Keratinocyte (primary cell): Measurements from ENCODE around the gene PRKAG2. TPM values are rescaled to one million over a fixed set of nuclear protein-coding genes. Genes with fewer than 3 reads are reported as not detected.

ENCODE experiments used
- DNase-seq: peaks from one replicate; pipeline ENCODE4 v3.0.0-alpha.2; 2011; ENCODE audit warnings: low read depth, missing footprints, low spot score
- FAIRE-seq: peaks from 2 replicates; lab custom pipeline; 2011; peaks lifted over from hg19 to GRCh38; lab: Jason Lieb, UNC
- H2AFZ ChIP-seq: 2 replicates; pipeline ENCODE4 v1.6.0; 2012; ENCODE audit warnings: low read length, control low read depth, inconsistent platforms; ENCODE audit not compliant: control insufficient read depth
- H3K27ac ChIP-seq: 2 replicates; pipeline ENCODE4 v1.5.1; 2011; ENCODE audit warnings: low read length; ENCODE audit not compliant: control insufficient read depth, insufficient read depth
- H3K27me3 ChIP-seq: 3 replicates; pipeline ENCODE4 v1.6.0; 2011; ENCODE audit warnings: low read length; ENCODE audit not compliant: control insufficient read depth, insufficient read depth; ENCODE audit errors: extremely low read depth
- H3K36me3 ChIP-seq, 2 experiments: 2 replicates in 1 of 2; 3 replicates in 1 of 2; pipeline ENCODE4 v1.5.1; 2011; ENCODE audit warnings: low read length in 2 of 2, mild to moderate bottlenecking in 1 of 2; ENCODE audit not compliant: control insufficient read depth in 2 of 2, insufficient read depth in 2 of 2; ENCODE audit errors: extremely low read depth in 1 of 2
- H3K4me1 ChIP-seq: 3 replicates; pipeline ENCODE4 v1.5.1; 2011; ENCODE audit warnings: low read length; ENCODE audit not compliant: control insufficient read depth, insufficient read depth; ENCODE audit errors: extremely low read depth
- H3K4me2 ChIP-seq: 3 replicates; pipeline ENCODE4 v1.6.0; 2011; ENCODE audit warnings: low read depth, low read length; ENCODE audit not compliant: control insufficient read depth, insufficient read depth; ENCODE audit errors: extremely low read depth
- H3K4me3 ChIP-seq, 3 experiments: fragments of 200-600 bp in 1 of 3; sonication (generic) in 1 of 3; 2 replicates in 2 of 3; 3 replicates in 1 of 3; pipeline ENCODE4 v1.5.1; 2011 to 2016; ENCODE audit warnings: low read length in 3 of 3, mild to moderate bottlenecking in 3 of 3, control low read depth in 2 of 3, inconsistent platforms in 1 of 3, low read depth in 1 of 3, mixed read lengths in 1 of 3, mixed run types in 1 of 3, moderate library complexity in 1 of 3; ENCODE audit not compliant: control insufficient read depth in 2 of 3, insufficient read depth in 2 of 3; ENCODE audit errors: extremely low read depth in 1 of 3
- H3K79me2 ChIP-seq: 2 replicates; pipeline ENCODE4 v1.6.0; 2012; ENCODE audit warnings: low read length; ENCODE audit not compliant: control insufficient read depth, insufficient read depth
- H3K9ac ChIP-seq: 3 replicates; pipeline ENCODE4 v1.6.0; 2011; ENCODE audit warnings: low read length; ENCODE audit not compliant: control insufficient read depth, insufficient read depth; ENCODE audit errors: extremely low read depth
- H3K9me1 ChIP-seq: 3 replicates; pipeline ENCODE4 v1.6.0; 2011; ENCODE audit warnings: low read length; ENCODE audit not compliant: control insufficient read depth, insufficient read depth; ENCODE audit errors: extremely low read depth
- H3K9me3 ChIP-seq: 2 replicates; pipeline ENCODE4 v1.5.1; 2012; ENCODE audit warnings: low read depth, low read length; ENCODE audit not compliant: control insufficient read depth
- H4K20me1 ChIP-seq: 3 replicates; pipeline ENCODE4 v1.6.0; 2011; ENCODE audit warnings: low read length; ENCODE audit not compliant: control insufficient read depth, insufficient read depth; ENCODE audit errors: extremely low read depth
- CTCF ChIP-seq, 3 experiments: IDR thresholded peaks in 1 of 3; conservative IDR thresholded peaks in 1 of 3; optimal IDR thresholded peaks in 1 of 3; 2 replicates in 2 of 3; 3 replicates in 1 of 3; pipeline versions ENCODE3 to v1.5.1; 2011; ENCODE audit warnings: low read length in 3 of 3, mild to moderate bottlenecking in 3 of 3, moderate library complexity in 2 of 3, control low read depth in 1 of 3, inconsistent platforms in 1 of 3; ENCODE audit not compliant: insufficient read depth in 2 of 3; ENCODE audit errors: extremely low read depth in 1 of 3
- EZH2 ChIP-seq: IDR thresholded peaks from one replicate; pipeline ENCODE4 v1.6.1; 2012; ENCODE audit warnings: inconsistent platforms, mild to moderate bottlenecking, low read length, moderate library complexity
- dilution Hi-C: fragments of 300-500 bp; cut with MboI; formaldehyde crosslinking; loops from one replicate; pipeline ENCODE4 v1.7.0; 2020; ENCODE audit warnings: low sequenced_read_pairs; ENCODE audit not compliant: extremely low pct_ligation_motif_present
- polyA plus RNA-seq, 5 experiments: library from polyadenylated mRNA; depleted of rRNA in 3 of 5; stranded (reverse) in 3 of 5; stranded (forward) in 1 of 5; unstranded in 1 of 5; fragments of >200 nt; gene quantifications; 1 replicate in 1 of 5; 2 replicates in 3 of 5; 3 replicates in 1 of 5; pipeline versions ENCODE4 v1.2.1 to v1.2.3, GENCODE V29; 2011 to 2012; ENCODE audit warnings: missing spikeins in 2 of 5, low read depth in 1 of 5, low replicate concordance in 1 of 5

Gene PRKAG2
- polyA plus RNA-seq, 1 donor (not counting 4 experiments of a cell fraction or from before 2014, with no cell fraction given) = 39.5 TPM

- TF ChIP-seq EZH2 (no peak), CTCF (optimal IDR thresholded peaks at IDR 0.05 in 1 of 3, IDR thresholded peaks at IDR 0.05 in 1 of 3, conservative IDR thresholded peaks at IDR 0.05 in 1 of 3; ENCODE audit: extremely low read depth in 1 of 3, insufficient read depth in 2 of 3, low read length in 3 of 3) (no peak)
- Histone ChIP-seq H4K20me1 (no peaks in the 10 kb centered on the region), H3K27me3 (no peaks in the 10 kb centered on the region), H3K27ac (peak overlapping the region; percentile 62), H3K79me2 (no peaks in the 10 kb centered on the region), H3K9me3 (no peaks in the 10 kb centered on the region), H3K4me1 (peaks cover 25% of the 10 kb centered on the region), H3K9ac (peak overlapping the region; percentile 58), H3K36me3 (no peaks in the 10 kb centered on the region), H2AFZ (peak overlapping the region; percentile 41), H3K4me3 (peak overlapping the region in 1 of 3 experiments; percentile 7), H3K4me2 (peak overlapping the region; percentile 79), H3K9me1 (no peaks in the 10 kb centered on the region)
- DNase-seq (peak; percentile 81), FAIRE-seq (peak; percentile 91)
- dilution Hi-C loops = no loop called here
These were observed 180.9 kb downstream of the PRKAG2 start for GRCh38 chr7:151695951-151696541.

GRCh38 chr7:151694828-151695580, 181.9 kb downstream of the PRKAG2 start:
- FAIRE-seq = peak; percentile 44
- no peaks in the 10 kb centered on the region for H3K36me3 ChIP-seq
- H3K9me1 ChIP-seq = no peaks in the 10 kb centered on the region
- H3K27ac ChIP-seq = no peak overlapping the region
- H3K4me1 ChIP-seq = peaks cover 31% of the 10 kb centered on the region
- H3K4me2 ChIP-seq = no peak overlapping the region
- no peak for DNase-seq
- H3K27me3 ChIP-seq = no peaks in the 10 kb centered on the region
- H3K9me3 ChIP-seq = no peaks in the 10 kb centered on the region
- no peak overlapping the region for H3K4me3 ChIP-seq
- no peaks in the 10 kb centered on the region for H4K20me1 ChIP-seq
- no peak overlapping the region for H2AFZ ChIP-seq
- dilution Hi-C loops = no loop called here
- no peaks in the 10 kb centered on the region for H3K79me2 ChIP-seq
- H3K9ac ChIP-seq = no peak overlapping the region
- no peak for TF ChIP-seq EZH2
- no peak for TF ChIP-seq CTCF (optimal IDR thresholded peaks at IDR 0.05 in 1 of 3, IDR thresholded peaks at IDR 0.05 in 1 of 3, conservative IDR thresholded peaks at IDR 0.05 in 1 of 3; ENCODE audit: extremely low read depth in 1 of 3, insufficient read depth in 2 of 3, low read length in 3 of 3)
